GM23338 (cell line): ENCODE measurements around the gene IL18BP. TPM values are rescaled to one million over a fixed set of nuclear protein-coding genes. Genes with fewer than 3 reads are reported as not detected.

Experiments used
- ATAC-seq: fragments of 200-7000 bp; cut with Tn5 transposase; 3 replicates; pipeline ENCODE4 v1.9.1; 2020
- DNase-seq: peaks from one replicate; pipeline ENCODE4 v3.0.0-alpha.2; 2015; ENCODE audit warnings: low spot score
- H2AFZ ChIP-seq: fragments of 200-600 bp; sonication (generic); 2 replicates; pipeline ENCODE4 v1.8.0; 2016; ENCODE audit warnings: antibody characterized with exemption, mild to moderate bottlenecking, moderate library complexity
- H3F3A ChIP-seq: fragments of 200-600 bp; sonication (generic); replicated peaks from 2 replicates; pipeline ENCODE4 v1.8.0; 2017; ENCODE audit warnings: antibody characterized with exemption, mixed run types, low read depth
- H3K27ac ChIP-seq: fragments of 200-600 bp; sonication (generic); 2 replicates; pipeline ENCODE4 v1.6.1; 2016; ENCODE audit warnings: low read depth
- H3K27me3 ChIP-seq: fragments of 200-600 bp; sonication (generic); 2 replicates; pipeline ENCODE4 v1.8.0; 2016; ENCODE audit warnings: mild to moderate bottlenecking, mixed run types, moderate library complexity; ENCODE audit not compliant: insufficient read depth
- H3K36me3 ChIP-seq: fragments of 200-600 bp; sonication (generic); 2 replicates; pipeline ENCODE4 v1.8.0; 2016; ENCODE audit warnings: mild to moderate bottlenecking; ENCODE audit not compliant: insufficient read depth
- H3K4me1 ChIP-seq: fragments of 200-600 bp; sonication (generic); 2 replicates; pipeline ENCODE4 v1.8.0; 2016; ENCODE audit warnings: mild to moderate bottlenecking, moderate library complexity; ENCODE audit not compliant: insufficient read depth
- H3K4me2 ChIP-seq: fragments of 200-600 bp; sonication (generic); 2 replicates; pipeline ENCODE4 v1.7.1; 2017; ENCODE audit warnings: mixed run types
- H3K4me3 ChIP-seq: fragments of 200-600 bp; sonication (generic); 2 replicates; pipeline ENCODE4 v1.6.1; 2016; ENCODE audit warnings: mixed run types
- H3K79me2 ChIP-seq: fragments of 200-600 bp; sonication (generic); replicated peaks from 2 replicates; pipeline ENCODE4 v1.8.0; 2017; ENCODE audit warnings: mild to moderate bottlenecking; ENCODE audit not compliant: insufficient read depth
- H3K9me2 ChIP-seq: fragments of 200-600 bp; sonication (generic); 2 replicates; pipeline ENCODE4 v1.8.0; 2017; ENCODE audit not compliant: insufficient read depth
- H4K20me1 ChIP-seq: fragments of 200-600 bp; sonication (generic); replicated peaks from 2 replicates; pipeline ENCODE4 v1.8.0; 2017; ENCODE audit warnings: mild to moderate bottlenecking; ENCODE audit not compliant: insufficient read depth
- H3K27ac Mint-ChIP-seq: 2 replicates; pipeline ENCODE4 v1.8.0; 2020; ENCODE audit warnings: inconsistent platforms, mild to moderate bottlenecking, moderate library complexity, mixed read lengths
- H3K27me3 Mint-ChIP-seq: 3 replicates; pipeline ENCODE4 v1.8.0; 2022; ENCODE audit warnings: low read depth, mild to moderate bottlenecking, moderate library complexity, mixed read lengths, inconsistent platforms; ENCODE audit not compliant: insufficient read depth, poor library complexity
- H3K36me3 Mint-ChIP-seq: 3 replicates; pipeline ENCODE4 v1.8.0; 2021; ENCODE audit warnings: low read depth, mild to moderate bottlenecking, inconsistent platforms, moderate library complexity, mixed read lengths
- H3K4me1 Mint-ChIP-seq: 3 replicates; pipeline ENCODE4 v1.8.0; 2020; ENCODE audit warnings: mild to moderate bottlenecking, inconsistent platforms, mixed read lengths
- H3K4me3 Mint-ChIP-seq: 3 replicates; pipeline ENCODE4 v1.8.0; 2021; ENCODE audit warnings: moderate library complexity, mild to moderate bottlenecking, inconsistent platforms, mixed read lengths
- H3K9me3 Mint-ChIP-seq: 3 replicates; pipeline ENCODE4 v1.8.0; 2020; ENCODE audit warnings: moderate library complexity, mild to moderate bottlenecking, inconsistent platforms, mixed read lengths
- CREB1 ChIP-seq: fragments of 250-450 bp; sonication (Bioruptor Pico); IDR thresholded peaks from 2 replicates; pipeline ENCODE4 v1.5.0; 2020; ENCODE audit warnings: low read depth, mild to moderate bottlenecking, moderate library complexity
- JUNB ChIP-seq: IDR thresholded peaks from one replicate; pipeline ENCODE4 v1.6.1; 2016; ENCODE audit warnings: antibody characterized with exemption; ENCODE audit not compliant: unreplicated experiment
- NANOG ChIP-seq: IDR thresholded peaks from 2 replicates; pipeline ENCODE4 v1.6.1; 2016; ENCODE audit warnings: antibody characterized with exemption, borderline replicate concordance
- POLR2AphosphoS5 ChIP-seq: IDR thresholded peaks from 2 replicates; pipeline ENCODE4 v1.6.1; 2016; ENCODE audit warnings: antibody characterized with exemption, low read depth
- REST ChIP-seq: IDR thresholded peaks from one replicate; pipeline ENCODE4 v1.6.1; 2018; ENCODE audit warnings: antibody characterized with exemption; ENCODE audit not compliant: unreplicated experiment
- STAT1 ChIP-seq: IDR thresholded peaks from one replicate; pipeline ENCODE4 v1.6.1; 2016; ENCODE audit warnings: antibody characterized with exemption; ENCODE audit not compliant: unreplicated experiment
- ZNF331 ChIP-seq: fragments of 250-450 bp; sonication (Bioruptor Pico); IDR thresholded peaks from 2 replicates; pipeline ENCODE4 v1.5.0; 2020; ENCODE audit warnings: low read depth, mild to moderate bottlenecking, moderate library complexity
- polyA plus RNA-seq: library from polyadenylated mRNA; unstranded; fragments of >200 nt; fragmentation: Nextera tagmentation; extraction: Ambion mirVana; gene quantifications from 2 replicates; pipeline ENCODE4 v1.2.1, GENCODE V29; 2016
- total RNA-seq: library from RNA; depleted of rRNA; stranded (reverse); fragments of >200 nt; shearing (Covaris generic); gene quantifications from 2 replicates; pipeline ENCODE4 v1.2.3, GENCODE V29; 2014
- TF ChIP-seq, protein P1 (sequence below): fragments of 250-450 bp; sonication (Bioruptor Pico); IDR thresholded peaks from 2 replicates; pipeline ENCODE4 v1.5.0; 2020; ENCODE audit warnings: mild to moderate bottlenecking, moderate library complexity
- TF ChIP-seq, protein P2 (sequence below): IDR thresholded peaks from 2 replicates; pipeline ENCODE4 v1.6.1; 2016; ENCODE audit warnings: antibody characterized with exemption

IL18BP gene
- total and polyA plus RNA-seq, 2 experiments from 2014 or later = 3.8 to 11.2 TPM

DNA sequence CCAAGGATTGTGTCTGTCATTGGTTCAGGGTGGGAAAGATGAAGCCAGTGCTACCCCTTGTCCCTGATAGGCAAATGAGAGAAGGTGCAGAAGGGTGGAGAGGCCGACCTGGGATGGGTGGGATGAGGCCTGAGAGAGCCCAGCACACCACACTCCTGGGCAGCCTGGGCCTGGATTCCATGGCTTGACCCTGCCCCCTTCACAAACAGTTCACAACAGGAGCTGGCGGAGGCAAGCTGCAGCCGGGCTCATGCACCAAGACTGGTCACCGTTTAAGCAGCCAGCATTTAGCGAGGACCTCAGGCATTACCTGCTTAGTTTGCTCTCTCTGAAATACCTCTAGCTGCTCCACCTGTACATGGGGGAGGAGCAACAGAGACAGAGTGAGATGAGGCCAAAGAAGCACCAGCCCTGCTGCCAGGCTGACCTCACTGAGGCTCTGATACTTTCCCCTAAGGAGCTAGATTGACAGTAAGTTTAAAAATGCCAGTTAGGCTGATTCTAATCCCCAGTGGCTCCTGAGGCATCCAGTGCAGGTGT, 13.5 kb downstream of the IL18BP start (continued):
- TF ChIP-seq, protein P1, sequence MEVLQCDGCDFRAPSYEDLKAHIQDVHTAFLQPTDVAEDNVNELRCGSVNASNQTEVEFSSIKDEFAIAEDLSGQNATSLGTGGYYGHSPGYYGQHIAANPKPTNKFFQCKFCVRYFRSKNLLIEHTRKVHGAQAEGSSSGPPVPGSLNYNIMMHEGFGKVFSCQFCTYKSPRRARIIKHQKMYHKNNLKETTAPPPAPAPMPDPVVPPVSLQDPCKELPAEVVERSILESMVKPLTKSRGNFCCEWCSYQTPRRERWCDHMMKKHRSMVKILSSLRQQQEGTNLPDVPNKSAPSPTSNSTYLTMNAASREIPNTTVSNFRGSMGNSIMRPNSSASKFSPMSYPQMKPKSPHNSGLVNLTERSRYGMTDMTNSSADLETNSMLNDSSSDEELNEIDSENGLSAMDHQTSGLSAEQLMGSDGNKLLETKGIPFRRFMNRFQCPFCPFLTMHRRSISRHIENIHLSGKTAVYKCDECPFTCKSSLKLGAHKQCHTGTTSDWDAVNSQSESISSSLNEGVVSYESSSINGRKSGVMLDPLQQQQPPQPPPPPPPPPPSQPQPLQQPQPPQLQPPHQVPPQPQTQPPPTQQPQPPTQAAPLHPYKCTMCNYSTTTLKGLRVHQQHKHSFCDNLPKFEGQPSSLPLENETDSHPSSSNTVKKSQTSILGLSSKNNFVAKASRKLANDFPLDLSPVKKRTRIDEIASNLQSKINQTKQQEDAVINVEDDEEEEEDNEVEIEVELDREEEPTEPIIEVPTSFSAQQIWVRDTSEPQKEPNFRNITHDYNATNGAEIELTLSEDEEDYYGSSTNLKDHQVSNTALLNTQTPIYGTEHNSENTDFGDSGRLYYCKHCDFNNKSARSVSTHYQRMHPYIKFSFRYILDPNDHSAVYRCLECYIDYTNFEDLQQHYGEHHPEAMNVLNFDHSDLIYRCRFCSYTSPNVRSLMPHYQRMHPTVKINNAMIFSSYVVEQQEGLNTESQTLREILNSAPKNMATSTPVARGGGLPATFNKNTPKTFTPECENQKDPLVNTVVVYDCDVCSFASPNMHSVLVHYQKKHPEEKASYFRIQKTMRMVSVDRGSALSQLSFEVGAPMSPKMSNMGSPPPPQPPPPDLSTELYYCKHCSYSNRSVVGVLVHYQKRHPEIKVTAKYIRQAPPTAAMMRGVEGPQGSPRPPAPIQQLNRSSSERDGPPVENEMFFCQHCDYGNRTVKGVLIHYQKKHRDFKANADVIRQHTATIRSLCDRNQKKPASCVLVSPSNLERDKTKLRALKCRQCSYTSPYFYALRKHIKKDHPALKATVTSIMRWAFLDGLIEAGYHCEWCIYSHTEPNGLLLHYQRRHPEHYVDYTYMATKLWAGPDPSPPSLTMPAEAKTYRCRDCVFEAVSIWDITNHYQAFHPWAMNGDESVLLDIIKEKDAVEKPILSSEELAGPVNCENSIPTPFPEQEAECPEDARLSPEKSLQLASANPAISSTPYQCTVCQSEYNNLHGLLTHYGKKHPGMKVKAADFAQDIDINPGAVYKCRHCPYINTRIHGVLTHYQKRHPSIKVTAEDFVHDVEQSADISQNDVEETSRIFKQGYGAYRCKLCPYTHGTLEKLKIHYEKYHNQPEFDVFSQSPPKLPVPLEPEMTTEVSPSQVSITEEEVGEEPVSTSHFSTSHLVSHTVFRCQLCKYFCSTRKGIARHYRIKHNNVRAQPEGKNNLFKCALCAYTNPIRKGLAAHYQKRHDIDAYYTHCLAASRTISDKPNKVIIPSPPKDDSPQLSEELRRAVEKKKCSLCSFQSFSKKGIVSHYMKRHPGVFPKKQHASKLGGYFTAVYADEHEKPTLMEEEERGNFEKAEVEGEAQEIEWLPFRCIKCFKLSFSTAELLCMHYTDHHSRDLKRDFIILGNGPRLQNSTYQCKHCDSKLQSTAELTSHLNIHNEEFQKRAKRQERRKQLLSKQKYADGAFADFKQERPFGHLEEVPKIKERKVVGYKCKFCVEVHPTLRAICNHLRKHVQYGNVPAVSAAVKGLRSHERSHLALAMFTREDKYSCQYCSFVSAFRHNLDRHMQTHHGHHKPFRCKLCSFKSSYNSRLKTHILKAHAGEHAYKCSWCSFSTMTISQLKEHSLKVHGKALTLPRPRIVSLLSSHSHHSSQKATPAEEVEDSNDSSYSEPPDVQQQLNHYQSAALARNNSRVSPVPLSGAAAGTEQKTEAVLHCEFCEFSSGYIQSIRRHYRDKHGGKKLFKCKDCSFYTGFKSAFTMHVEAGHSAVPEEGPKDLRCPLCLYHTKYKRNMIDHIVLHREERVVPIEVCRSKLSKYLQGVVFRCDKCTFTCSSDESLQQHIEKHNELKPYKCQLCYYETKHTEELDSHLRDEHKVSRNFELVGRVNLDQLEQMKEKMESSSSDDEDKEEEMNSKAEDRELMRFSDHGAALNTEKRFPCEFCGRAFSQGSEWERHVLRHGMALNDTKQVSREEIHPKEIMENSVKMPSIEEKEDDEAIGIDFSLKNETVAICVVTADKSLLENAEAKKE (CRISPR knock-in tag) = no peak
- TF ChIP-seq REST (no peak), STAT1 (no peak)

DNA sequence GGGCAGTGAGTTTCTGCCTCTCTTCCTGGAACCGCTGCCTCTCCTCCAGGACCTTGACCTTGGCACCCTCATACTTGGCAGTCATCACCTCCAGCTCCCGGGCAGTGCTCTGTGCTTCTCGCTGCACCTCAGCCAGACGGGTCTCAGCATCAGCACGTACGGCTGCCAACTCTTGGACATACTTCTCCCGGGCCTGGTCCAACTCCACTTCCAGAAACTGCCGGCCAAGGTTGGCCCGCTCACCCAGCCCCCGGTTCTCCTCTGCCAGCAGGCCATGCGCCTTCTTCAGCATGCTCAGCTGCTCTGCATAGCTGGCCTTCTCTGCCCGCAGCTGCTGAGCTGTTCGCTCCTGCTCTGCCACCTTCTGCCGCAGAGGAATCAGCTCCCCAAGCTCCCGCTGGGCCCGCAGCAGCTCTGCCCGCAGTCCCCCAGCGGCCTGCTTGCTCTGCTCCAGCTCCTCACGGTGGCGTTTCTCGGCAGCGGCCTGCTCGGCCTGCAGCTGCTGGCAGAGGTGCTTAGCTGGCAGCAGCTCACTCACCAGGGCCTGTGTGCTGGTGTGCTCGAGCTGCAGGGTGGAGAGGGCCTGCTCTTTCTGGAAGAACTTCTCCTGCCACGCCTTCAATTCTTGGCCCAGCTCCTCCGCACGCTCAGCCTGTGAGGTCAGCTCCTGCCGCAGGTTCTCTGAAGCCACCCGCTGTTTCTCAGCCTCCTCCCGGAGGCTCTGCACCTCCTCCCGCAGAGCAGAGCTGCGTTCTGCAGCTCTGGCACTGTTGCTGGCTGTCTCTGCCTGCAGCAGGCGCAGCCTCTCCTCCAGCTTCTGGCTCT, 14.4 kb downstream of the IL18BP start:
- Histone ChIP-seq H3K27me3 (no peaks in the 10 kb centered on the region), H3K4me2 (no peak overlapping the region), H4K20me1 (peaks cover 18% of the 10 kb centered on the region), H3K4me3 (no peak overlapping the region), H3K27ac (no peak overlapping the region), H2AFZ (no peak overlapping the region), H3F3A (0 out of 2 replicates have a peak, but pooled peaks cover 3% of the 10 kb centered on the region), H3K36me3 (peaks cover 15% of the 10 kb centered on the region), H3K9me2 (no peaks in the 10 kb centered on the region), H3K4me1 (no peaks in the 10 kb centered on the region), H3K79me2 (no peaks in the 10 kb centered on the region)
- no peak overlapping the region for H3K27ac Mint-ChIP-seq
- H3K9me3 Mint-ChIP-seq = no peaks in the 10 kb centered on the region
- peaks cover 90% of the 10 kb centered on the region for H3K36me3 Mint-ChIP-seq
- DNase-seq (no peak), ATAC-seq (no peak)
- H3K4me3 Mint-ChIP-seq = no peak overlapping the region
- no peaks in the 10 kb centered on the region; the same call in 2 of the 3 replicates for H3K4me1 Mint-ChIP-seq
- H3K27me3 Mint-ChIP-seq = peaks cover 23% of the 10 kb centered on the region
- TF ChIP-seq CREB1 (CRISPR knock-in tag) (no peak), JUNB (no peak), NANOG (no peak), ZNF331 (CRISPR knock-in tag) (no peak), POLR2AphosphoS5 (no peak)
- TF ChIP-seq, protein P2, sequence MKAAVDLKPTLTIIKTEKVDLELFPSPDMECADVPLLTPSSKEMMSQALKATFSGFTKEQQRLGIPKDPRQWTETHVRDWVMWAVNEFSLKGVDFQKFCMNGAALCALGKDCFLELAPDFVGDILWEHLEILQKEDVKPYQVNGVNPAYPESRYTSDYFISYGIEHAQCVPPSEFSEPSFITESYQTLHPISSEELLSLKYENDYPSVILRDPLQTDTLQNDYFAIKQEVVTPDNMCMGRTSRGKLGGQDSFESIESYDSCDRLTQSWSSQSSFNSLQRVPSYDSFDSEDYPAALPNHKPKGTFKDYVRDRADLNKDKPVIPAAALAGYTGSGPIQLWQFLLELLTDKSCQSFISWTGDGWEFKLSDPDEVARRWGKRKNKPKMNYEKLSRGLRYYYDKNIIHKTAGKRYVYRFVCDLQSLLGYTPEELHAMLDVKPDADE = no peak
